Esophagus muscularis mucosa (tissue), 3 donors: ENCODE data around the gene PLAU.
"Not testable (repeated sequence)": the region's sequence is repeated elsewhere in the genome, so short reads cannot be mapped to it uniquely, and the experiment has no call there.

Experiments used
- POLR2A ChIP-seq: fragments of 450-650 bp; IDR thresholded peaks from one replicate; pipeline ENCODE4 v1.6.1; 2017; ENCODE audit warnings: antibody characterized with exemption, moderate library complexity, mild to moderate bottlenecking, low read depth
- TF ChIP-seq, protein P1 (sequence below), 3 experiments: fragments of 200-600 bp in 2 of 3; fragments of 450-650 bp in 1 of 3; sonication (generic) in 2 of 3; IDR thresholded peaks; one replicate each; pipeline ENCODE4 v1.5.1; 2017 to 2019; ENCODE audit warnings: antibody characterized with exemption in 3 of 3, mild to moderate bottlenecking in 2 of 3, moderate library complexity in 1 of 3

GRCh38 chr10:73930630-73931327 lies 19.8 kb downstream of the PLAU start:
- TF ChIP-seq, protein P1, sequence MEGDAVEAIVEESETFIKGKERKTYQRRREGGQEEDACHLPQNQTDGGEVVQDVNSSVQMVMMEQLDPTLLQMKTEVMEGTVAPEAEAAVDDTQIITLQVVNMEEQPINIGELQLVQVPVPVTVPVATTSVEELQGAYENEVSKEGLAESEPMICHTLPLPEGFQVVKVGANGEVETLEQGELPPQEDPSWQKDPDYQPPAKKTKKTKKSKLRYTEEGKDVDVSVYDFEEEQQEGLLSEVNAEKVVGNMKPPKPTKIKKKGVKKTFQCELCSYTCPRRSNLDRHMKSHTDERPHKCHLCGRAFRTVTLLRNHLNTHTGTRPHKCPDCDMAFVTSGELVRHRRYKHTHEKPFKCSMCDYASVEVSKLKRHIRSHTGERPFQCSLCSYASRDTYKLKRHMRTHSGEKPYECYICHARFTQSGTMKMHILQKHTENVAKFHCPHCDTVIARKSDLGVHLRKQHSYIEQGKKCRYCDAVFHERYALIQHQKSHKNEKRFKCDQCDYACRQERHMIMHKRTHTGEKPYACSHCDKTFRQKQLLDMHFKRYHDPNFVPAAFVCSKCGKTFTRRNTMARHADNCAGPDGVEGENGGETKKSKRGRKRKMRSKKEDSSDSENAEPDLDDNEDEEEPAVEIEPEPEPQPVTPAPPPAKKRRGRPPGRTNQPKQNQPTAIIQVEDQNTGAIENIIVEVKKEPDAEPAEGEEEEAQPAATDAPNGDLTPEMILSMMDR (IDR thresholded peaks at IDR 0.05), result not testable (repeated sequence)
- TF ChIP-seq POLR2A, result not testable (repeated sequence)
